ENCODE data around the gene DCP1A.

The DCP1A gene

DNA sequence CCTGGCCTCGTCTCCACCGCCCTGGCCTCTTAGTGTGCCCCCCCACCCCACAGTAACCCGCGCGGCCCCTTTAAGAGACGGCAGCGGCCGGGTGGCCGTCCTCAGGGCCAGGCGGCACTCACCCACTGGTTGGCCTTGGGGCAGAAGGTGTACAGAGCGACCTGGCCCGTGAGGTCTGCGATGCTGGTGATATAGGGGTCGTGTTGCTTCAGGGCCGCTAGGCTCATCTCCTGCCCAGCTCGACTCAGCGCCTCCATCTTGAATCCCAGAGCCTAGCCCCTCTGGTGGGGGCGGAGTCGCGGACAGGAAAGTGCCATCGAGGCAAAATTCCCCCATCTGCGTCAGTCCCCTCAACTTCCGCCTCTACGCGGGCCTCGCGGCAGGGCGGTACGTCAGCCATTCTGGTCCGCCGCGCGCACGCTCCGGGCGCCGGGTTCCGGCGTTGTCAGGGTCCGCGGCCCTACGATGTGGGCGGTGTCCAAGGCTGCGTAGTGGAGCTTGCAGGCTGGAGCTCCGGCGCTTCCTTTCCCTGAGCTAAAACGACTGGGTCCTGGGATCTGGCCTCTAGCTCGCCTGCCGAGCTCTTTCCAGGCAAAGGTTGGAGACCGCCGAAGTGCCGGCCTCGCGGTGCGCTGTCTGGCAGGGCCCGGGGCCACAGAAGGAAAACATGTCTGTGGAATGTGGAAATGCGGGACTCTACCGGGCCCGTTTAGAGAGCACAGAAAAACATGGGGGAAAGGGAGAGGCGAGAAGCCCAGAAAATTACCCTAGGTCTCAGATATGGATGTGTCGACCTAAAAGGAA is at the start of gene DCP1A:
DCP1A (minus strand) TSS at position 283 of the 804 bp plus-strand sequence; CDS start at position 257, 26 bp downstream.
- Mint-ChIP-seq H3K4me1 (peaks cover 42% of the 10 kb centered on the region), H3K36me3 (ENCODE audit: low read depth) (peaks cover 26% of the 10 kb centered on the region), H3K27me3 (ENCODE audit: low read depth, poor library complexity) (no peaks in the 10 kb centered on the region), H3K27ac (peak within 1 kb of the TSS; percentile 100), H3K4me3 (peak within 1 kb of the TSS; percentile 99), H3K9me3 (no peaks in the 10 kb centered on the region)
- TF ChIP-seq, protein P1, sequence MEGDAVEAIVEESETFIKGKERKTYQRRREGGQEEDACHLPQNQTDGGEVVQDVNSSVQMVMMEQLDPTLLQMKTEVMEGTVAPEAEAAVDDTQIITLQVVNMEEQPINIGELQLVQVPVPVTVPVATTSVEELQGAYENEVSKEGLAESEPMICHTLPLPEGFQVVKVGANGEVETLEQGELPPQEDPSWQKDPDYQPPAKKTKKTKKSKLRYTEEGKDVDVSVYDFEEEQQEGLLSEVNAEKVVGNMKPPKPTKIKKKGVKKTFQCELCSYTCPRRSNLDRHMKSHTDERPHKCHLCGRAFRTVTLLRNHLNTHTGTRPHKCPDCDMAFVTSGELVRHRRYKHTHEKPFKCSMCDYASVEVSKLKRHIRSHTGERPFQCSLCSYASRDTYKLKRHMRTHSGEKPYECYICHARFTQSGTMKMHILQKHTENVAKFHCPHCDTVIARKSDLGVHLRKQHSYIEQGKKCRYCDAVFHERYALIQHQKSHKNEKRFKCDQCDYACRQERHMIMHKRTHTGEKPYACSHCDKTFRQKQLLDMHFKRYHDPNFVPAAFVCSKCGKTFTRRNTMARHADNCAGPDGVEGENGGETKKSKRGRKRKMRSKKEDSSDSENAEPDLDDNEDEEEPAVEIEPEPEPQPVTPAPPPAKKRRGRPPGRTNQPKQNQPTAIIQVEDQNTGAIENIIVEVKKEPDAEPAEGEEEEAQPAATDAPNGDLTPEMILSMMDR (IDR thresholded peaks at IDR 0.05) = no peak
- peak; percentile 95 for DNase-seq

DNA sequence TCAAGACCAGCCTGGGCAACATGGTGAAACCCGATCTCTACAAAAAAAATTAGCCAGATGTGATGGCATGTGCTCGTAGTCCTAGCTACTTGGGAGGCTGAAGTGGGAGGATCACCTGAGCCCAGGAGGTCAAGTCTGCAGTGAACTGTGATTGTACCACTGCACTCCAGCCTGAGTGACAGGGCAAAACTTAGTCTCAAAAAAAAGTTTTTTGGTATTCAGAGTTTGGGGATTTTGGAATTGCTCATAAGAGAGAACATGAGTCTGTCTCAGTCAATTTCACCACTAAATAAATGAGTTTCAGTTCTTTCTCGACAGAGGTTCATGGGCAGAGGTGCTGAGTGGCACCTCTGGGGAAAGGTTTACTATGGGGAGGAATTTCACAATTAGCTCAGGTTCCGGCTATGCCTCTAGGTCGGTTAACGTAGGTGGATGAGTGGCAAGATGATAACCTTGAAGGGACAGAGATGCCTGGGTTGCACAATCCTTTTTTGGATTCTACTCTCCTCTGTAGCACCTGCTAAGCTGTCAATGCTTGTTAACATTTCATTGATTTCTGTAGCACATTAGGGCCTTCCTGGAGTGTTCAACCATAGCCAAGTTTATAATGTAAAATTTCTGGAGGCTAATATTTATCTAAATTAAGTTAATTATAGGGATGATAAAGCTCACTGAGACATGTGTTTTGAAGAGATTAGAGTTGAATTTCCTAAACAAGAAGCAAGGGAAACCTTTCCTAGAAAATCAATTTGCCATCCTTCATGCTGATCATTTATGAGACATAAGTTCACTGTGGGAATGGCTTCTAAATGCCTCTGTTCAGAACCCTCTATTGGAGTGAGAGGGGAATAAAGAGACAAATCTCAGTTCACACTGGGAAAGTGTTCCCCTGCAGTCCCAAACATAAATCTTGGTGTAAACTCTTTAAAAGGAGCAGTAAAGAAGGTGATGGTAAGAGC is 37.4 kb upstream of the DCP1A start:
- H3K9me3 Mint-ChIP-seq = peaks cover 7% of the 10 kb centered on the region
- H3K4me1 Mint-ChIP-seq = no peaks in the 10 kb centered on the region
- no peak overlapping the region for H3K27ac Mint-ChIP-seq

DNA sequence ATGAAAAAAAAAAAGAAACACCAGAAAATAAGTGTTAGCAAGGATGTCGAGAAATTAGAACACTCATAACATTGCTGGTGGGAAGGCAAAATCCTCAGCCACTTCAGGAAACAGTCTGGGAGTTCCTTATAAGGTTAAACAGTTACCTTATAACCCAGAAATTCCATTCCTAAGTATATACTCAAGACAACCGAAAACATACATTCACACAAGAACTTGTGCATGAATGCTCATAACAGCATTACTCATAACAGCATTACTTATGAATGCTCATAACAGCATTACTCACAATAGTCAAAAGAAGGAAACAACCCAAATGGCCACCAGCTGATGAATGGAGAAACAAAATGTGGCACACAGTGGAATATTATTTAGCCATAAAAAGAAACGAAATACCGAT is 34.8 kb upstream of the DCP1A start:
- DNase-seq = no peak
- peaks cover 24% of the 10 kb centered on the region for H3K27me3 Mint-ChIP-seq (ENCODE audit: low read depth, poor library complexity)
- H3K9me3 Mint-ChIP-seq = no peaks in the 10 kb centered on the region
- TF ChIP-seq, protein P1 (IDR thresholded peaks at IDR 0.05) = no peak
- H3K4me1 Mint-ChIP-seq = no peaks in the 10 kb centered on the region
- no peak overlapping the region for H3K27ac Mint-ChIP-seq
- H3K36me3 Mint-ChIP-seq (ENCODE audit: low read depth) = no peaks in the 10 kb centered on the region
- H3K4me3 Mint-ChIP-seq = no peak overlapping the region

More for the DNA sequence above, 37.4 kb upstream of the DCP1A start:
- Mint-ChIP-seq H3K36me3 (ENCODE audit: low read depth) (no peaks in the 10 kb centered on the region), H3K27me3 (ENCODE audit: low read depth, poor library complexity) (peaks cover 25% of the 10 kb centered on the region), H3K4me3 (no peak overlapping the region)
- DNase-seq = no peak
- TF ChIP-seq, protein P1 (IDR thresholded peaks at IDR 0.05) = no peak

DNA sequence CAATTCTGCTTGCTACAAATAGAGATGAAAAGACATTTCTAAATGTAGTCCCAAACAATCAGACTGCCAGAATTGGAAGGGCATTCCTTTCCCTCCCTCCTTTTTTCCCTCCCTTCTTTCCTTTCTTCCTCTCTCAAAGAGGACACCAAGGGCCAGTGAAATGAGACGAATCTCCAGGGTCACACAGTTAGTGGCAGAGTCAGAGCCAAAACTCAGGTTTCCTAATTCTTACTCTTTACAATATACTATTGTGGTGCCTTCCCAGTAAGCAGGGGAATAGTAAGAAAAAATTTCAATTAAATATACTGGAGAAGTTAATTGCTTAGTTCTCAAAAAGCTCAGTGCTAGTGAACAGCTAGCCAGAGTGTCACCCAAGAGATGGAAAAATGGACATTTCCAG is 33.0 kb upstream of the DCP1A start:
- no peaks in the 10 kb centered on the region for H3K4me1 Mint-ChIP-seq
- no peaks in the 10 kb centered on the region for H3K9me3 Mint-ChIP-seq
- TF ChIP-seq, protein P1 (IDR thresholded peaks at IDR 0.05) = no peak
- H3K27me3 Mint-ChIP-seq (ENCODE audit: low read depth, poor library complexity) = peaks cover 17% of the 10 kb centered on the region
- no peak overlapping the region for H3K4me3 Mint-ChIP-seq
- H3K36me3 Mint-ChIP-seq (ENCODE audit: low read depth) = no peaks in the 10 kb centered on the region
- no peak overlapping the region for H3K27ac Mint-ChIP-seq
- DNase-seq = no peak

DNA sequence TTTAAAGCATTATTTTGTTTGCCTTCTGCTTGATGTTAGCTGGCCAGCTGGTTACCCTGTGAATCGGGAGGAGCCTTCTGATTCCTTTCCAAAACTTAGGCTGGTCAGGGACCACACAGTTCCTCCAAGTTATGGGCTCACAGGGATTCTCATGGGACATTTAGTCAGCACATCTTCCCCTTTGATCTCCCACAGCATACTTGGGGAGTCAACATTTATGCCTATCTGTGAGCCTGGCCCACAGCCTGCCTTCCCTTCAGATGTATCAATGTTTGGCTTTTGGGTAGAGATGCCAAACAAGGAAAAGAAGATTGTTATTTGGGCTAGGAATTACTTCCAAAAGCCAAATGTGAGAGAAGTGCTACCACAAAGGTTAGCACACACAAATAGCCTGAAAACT is 32.6 kb upstream of the DCP1A start:
- H3K27ac Mint-ChIP-seq = no peak overlapping the region
- TF ChIP-seq, protein P1 (IDR thresholded peaks at IDR 0.05) = no peak
- no peak overlapping the region for H3K4me3 Mint-ChIP-seq
- no peak for DNase-seq
- no peaks in the 10 kb centered on the region for H3K36me3 Mint-ChIP-seq (ENCODE audit: low read depth)
- H3K4me1 Mint-ChIP-seq = no peaks in the 10 kb centered on the region
- no peaks in the 10 kb centered on the region for H3K9me3 Mint-ChIP-seq
- peaks cover 17% of the 10 kb centered on the region for H3K27me3 Mint-ChIP-seq (ENCODE audit: low read depth, poor library complexity)
